T-helper 17 cell (primary cell): Measurements from ENCODE around the gene STARD9. TPM values are rescaled to one million over a fixed set of nuclear protein-coding genes. Genes with fewer than 3 reads are reported as not detected.
"Not testable (repeated sequence)": the region's sequence is repeated elsewhere in the genome, so short reads cannot be mapped to it uniquely, and the experiment has no call there.

Experiments used
- ATAC-seq: fragments of 150-1000 bp; cut with Tn5 transposase; 2 replicates; pipeline ENCODE4 v1.10.0; 2021; ENCODE audit warnings: mild to moderate bottlenecking, moderate library complexity
- DNase-seq, 3 donors: peaks; one replicate each; pipeline versions ENCODE4 v3.0.0 to v3.0.0-alpha.2; 2020 to 2021
- H3K9me3 ChIP-seq: one replicate; pipeline ENCODE4 v1.7.0; 2013; ENCODE audit warnings: low read length, mild to moderate bottlenecking; ENCODE audit not compliant: control insufficient read depth, poor library complexity, severe bottlenecking
- H3K27ac Mint-ChIP-seq: one replicate; pipeline ENCODE4 v1.8.0; 2022; ENCODE audit warnings: mild to moderate bottlenecking, moderate library complexity, mixed read lengths
- H3K27me3 Mint-ChIP-seq: one replicate; pipeline ENCODE4 v1.8.0; 2022; ENCODE audit warnings: mixed read lengths
- H3K36me3 Mint-ChIP-seq: one replicate; pipeline ENCODE4 v1.8.0; 2022; ENCODE audit warnings: low read depth, mixed read lengths
- H3K4me1 Mint-ChIP-seq: one replicate; pipeline ENCODE4 v1.8.0; 2022; ENCODE audit warnings: mild to moderate bottlenecking, mixed read lengths
- H3K4me3 Mint-ChIP-seq: one replicate; pipeline ENCODE4 v1.8.0; 2022; ENCODE audit warnings: mild to moderate bottlenecking, moderate library complexity, mixed read lengths
- total RNA-seq, 4 donors: library from RNA in 2 of 4; stranded (reverse) in 2 of 4; gene quantifications; one replicate each; pipeline ENCODE4 v1.2.3 and lab custom pipeline; 2022 to 2026

The STARD9 gene
- total RNA-seq, 2 donors from 2014 or later = 4.1 to 5.9 TPM

GRCh38 chr15:42761813-42762212 lies 186.4 kb downstream of the STARD9 start:
- not testable (repeated sequence) for H3K4me3 Mint-ChIP-seq, ATAC-seq, H3K27ac Mint-ChIP-seq, H3K36me3 Mint-ChIP-seq, H3K4me1 Mint-ChIP-seq, H3K9me3 ChIP-seq, DNase-seq, H3K27me3 Mint-ChIP-seq

GRCh38 chr15:42764154-42764731 lies 188.8 kb downstream of the STARD9 start:
- H3K27me3 Mint-ChIP-seq, H3K4me1 Mint-ChIP-seq, H3K36me3 Mint-ChIP-seq, H3K27ac Mint-ChIP-seq, H3K4me3 Mint-ChIP-seq, H3K9me3 ChIP-seq, DNase-seq, ATAC-seq: not testable (repeated sequence)

GRCh38 chr15:42766109-42766508 lies 190.7 kb downstream of the STARD9 start:
- not testable (repeated sequence) for H3K27ac Mint-ChIP-seq, H3K4me1 Mint-ChIP-seq, H3K4me3 Mint-ChIP-seq, H3K27me3 Mint-ChIP-seq, H3K9me3 ChIP-seq, ATAC-seq, DNase-seq, H3K36me3 Mint-ChIP-seq

Other genes starting within 250 kb of the STARD9 start
- gene CAPN3, start 216.1 kb upstream of the STARD9 start, total RNA-seq = 10 to 100 TPM; 10.6 to 11.6 TPM
- 10 to 100 TPM; 29.7 to 39.8 TPM for gene ZNF106, start 84.5 kb upstream of the STARD9 start, total RNA-seq
- 10 to 100 TPM; 52.6 to 80.7 TPM for gene SNAP23, start 80.0 kb upstream of the STARD9 start, total RNA-seq
- 10 to 100 TPM; 23.8 to 28.0 TPM for gene LRRC57, start 26.8 kb upstream of the STARD9 start, total RNA-seq
- gene HAUS2, start 26.8 kb upstream of the STARD9 start, total RNA-seq = 10 to 100 TPM; 18.5 to 22.2 TPM
- 10 to 100 TPM; 18.2 to 19.4 TPM for gene CDAN1, start 161.5 kb downstream of the STARD9 start, total RNA-seq